HG02970 (cell line): Measurements from ENCODE around the gene UPF2.

Experiments used
- ATAC-seq: cut with Tn5 transposase; IDR thresholded peaks from one replicate; pipeline ENCODE4 v1.9.1; 2021; ENCODE audit warnings: mild to moderate bottlenecking, moderate library complexity, moderate number of reproducible peaks; ENCODE audit not compliant: unreplicated experiment, low FRiP score

The UPF2 gene

GRCh38 chr10:11886851-11887250, 155.8 kb downstream of the UPF2 start:
- ATAC-seq, result no peak

GRCh38 chr10:11886138-11886474, 156.5 kb downstream of the UPF2 start:
- ATAC-seq, result no peak

GRCh38 chr10:11885437-11886137, 157.0 kb downstream of the UPF2 start:
- no peak for ATAC-seq

- ATAC-seq, result no peak
These were observed 157.7 kb downstream of the UPF2 start for GRCh38 chr10:11884706-11885423.

GRCh38 chr10:11882646-11883375, 159.8 kb downstream of the UPF2 start:
- ATAC-seq, result no peak

- no peak for ATAC-seq
These were observed 160.9 kb downstream of the UPF2 start for GRCh38 chr10:11881477-11882417.

GRCh38 chr10:11881030-11881476, 161.6 kb downstream of the UPF2 start:
- ATAC-seq, result no peak

GRCh38 chr10:11880151-11881029, 162.2 kb downstream of the UPF2 start:
- no peak for ATAC-seq

GRCh38 chr10:11879387-11880094, 163.1 kb downstream of the UPF2 start:
- no peak for ATAC-seq

GRCh38 chr10:11878776-11879175, 163.8 kb downstream of the UPF2 start:
- ATAC-seq, result no peak

- ATAC-seq, result no peak
These were observed 165.1 kb downstream of the UPF2 start for GRCh38 chr10:11877591-11877905.

GRCh38 chr10:11876805-11877590, 165.6 kb downstream of the UPF2 start:
- no peak for ATAC-seq

- ATAC-seq, result no peak
These were observed 166.3 kb downstream of the UPF2 start for GRCh38 chr10:11876324-11876723.

GRCh38 chr10:11875494-11876281, 166.9 kb downstream of the UPF2 start:
- no peak for ATAC-seq

GRCh38 chr10:11874568-11875493, 167.8 kb downstream of the UPF2 start:
- ATAC-seq, result no peak

- no peak for ATAC-seq
These were observed 171.1 kb downstream of the UPF2 start for GRCh38 chr10:11871466-11871865.
